IMR-90 (cell line): ENCODE data around the gene DERA. TPM values are rescaled to one million over a fixed set of nuclear protein-coding genes. Genes with fewer than 3 reads are reported as not detected.
"Not testable (repeated sequence)": the region's sequence is repeated elsewhere in the genome, so short reads cannot be mapped to it uniquely, and the experiment has no call there.

Experiments used
- ATAC-seq: fragments of 200-7000 bp; cut with Tn5 transposase; 2 replicates; pipeline ENCODE4 v1.9.1; 2020; ENCODE audit warnings: low read depth, mild to moderate bottlenecking, moderate library complexity
- BruUV-seq: library from RNA; stranded (reverse); fragments of 400-500 nt; replicated peaks from 2 replicates; lab custom pipeline; 2021; lab: Mats Ljungman, UMichigan
- CTCF ChIA-PET: fragments of 300-600 bp; formaldehyde crosslinking; extraction: SDS; loops from one replicate; lab custom pipeline; 2021; ENCODE audit warnings: antibody characterized with exemption; lab: Yijun Ruan, JAX
- POLR2A ChIA-PET: fragments of 300-600 bp; sonication (Branson Sonifier 250); formaldehyde crosslinking; loops from one replicate; lab custom pipeline; 2022; ENCODE audit warnings: antibody characterized with exemption; ENCODE audit not compliant: unreplicated experiment; lab: Charles Lee
- DNase-seq: peaks from one replicate; pipeline ENCODE4 v3.0.0; 2013
- H2AFZ ChIP-seq: replicated peaks from 2 replicates; pipeline ENCODE3; 2013; ENCODE audit warnings: low read length, mild to moderate bottlenecking; ENCODE audit not compliant: poor library complexity
- H2AK5ac ChIP-seq: 2 replicates; pipeline ENCODE4 v1.6.1; 2013; ENCODE audit warnings: low read depth, low read length, inconsistent platforms
- H2AK9ac ChIP-seq: replicated peaks from 2 replicates; pipeline ENCODE3; 2013; ENCODE audit warnings: mild to moderate bottlenecking, low read depth, low read length, moderate library complexity; ENCODE audit not compliant: poor library complexity
- H2BK120ac ChIP-seq: 2 replicates; pipeline ENCODE4 v1.6.1; 2013; ENCODE audit warnings: low read depth, low read length, inconsistent platforms
- H2BK15ac ChIP-seq: 3 replicates; pipeline ENCODE4 v1.6.1; 2013; ENCODE audit warnings: low read depth, low read length, inconsistent platforms
- H2BK20ac ChIP-seq: 2 replicates; pipeline ENCODE4 v1.6.1; 2013; ENCODE audit warnings: low read depth, mild to moderate bottlenecking, inconsistent platforms, low read length, moderate library complexity
- H2BK5ac ChIP-seq: 2 replicates; pipeline ENCODE4 v1.6.1; 2013; ENCODE audit warnings: mild to moderate bottlenecking, low read depth, low read length, inconsistent platforms; ENCODE audit not compliant: poor library complexity, severe bottlenecking
- H3K14ac ChIP-seq: replicated peaks from 2 replicates; pipeline ENCODE4 v1.6.1; 2013; ENCODE audit warnings: low read depth, low read length, inconsistent platforms
- H3K18ac ChIP-seq: 2 replicates; pipeline ENCODE4 v1.6.1; 2013; ENCODE audit warnings: low read depth, low read length, control low read depth
- H3K23ac ChIP-seq: 2 replicates; pipeline ENCODE4 v1.6.1; 2013; ENCODE audit warnings: low read depth, low read length, inconsistent platforms
- H3K27ac ChIP-seq: 2 replicates; pipeline ENCODE4 v1.5.1; 2013; ENCODE audit warnings: mild to moderate bottlenecking, control low read depth, low read length; ENCODE audit not compliant: insufficient read depth
- H3K27me3 ChIP-seq: 2 replicates; pipeline ENCODE4 v1.6.1; 2013; ENCODE audit warnings: low read length; ENCODE audit not compliant: control insufficient read depth, insufficient read depth
- H3K36me3 ChIP-seq: 2 replicates; pipeline ENCODE4 v1.6.1; 2013; ENCODE audit warnings: low read length, mixed read lengths; ENCODE audit not compliant: control insufficient read depth, insufficient read depth
- H3K4ac ChIP-seq: 2 replicates; pipeline ENCODE4 v1.6.1; 2013; ENCODE audit warnings: low read depth, low read length, inconsistent platforms
- H3K4me1 ChIP-seq: 2 replicates; pipeline ENCODE4 v1.6.1; 2013; ENCODE audit warnings: low read length, mixed read lengths; ENCODE audit not compliant: control insufficient read depth, insufficient read depth
- H3K4me2 ChIP-seq: 2 replicates; pipeline ENCODE4 v1.6.1; 2013; ENCODE audit warnings: low read depth, mild to moderate bottlenecking, control low read depth, low read length, moderate library complexity
- H3K4me3 ChIP-seq: 2 replicates; pipeline ENCODE4 v1.5.1; 2013; ENCODE audit warnings: low read depth, mild to moderate bottlenecking, control low read depth, low read length, moderate library complexity; ENCODE audit not compliant: insufficient read depth
- H3K56ac ChIP-seq: 2 replicates; pipeline ENCODE4 v1.6.1; 2013; ENCODE audit warnings: low read length, inconsistent platforms; ENCODE audit not compliant: insufficient read depth; ENCODE audit errors: extremely low read depth
- H3K79me1 ChIP-seq, 2 experiments: 2 replicates each; pipeline ENCODE4 v1.6.1; 2013; ENCODE audit warnings: low read length in 2 of 2, inconsistent platforms in 1 of 2, low read depth in 1 of 2
- H3K9ac ChIP-seq: 2 replicates; pipeline ENCODE4 v1.6.1; 2013; ENCODE audit warnings: low read depth, low read length, control low read depth
- H3K9me1 ChIP-seq: 2 replicates; pipeline ENCODE4 v1.6.1; 2013; ENCODE audit warnings: low read length, inconsistent platforms; ENCODE audit not compliant: insufficient read depth
- H3K9me3 ChIP-seq: 2 replicates; pipeline ENCODE4 v1.6.1; 2013; ENCODE audit warnings: low read length; ENCODE audit not compliant: control insufficient read depth, insufficient read depth
- H4K20me1 ChIP-seq: 2 replicates; pipeline ENCODE4 v1.6.1; 2013; ENCODE audit warnings: low read length, inconsistent platforms; ENCODE audit not compliant: insufficient read depth
- H4K5ac ChIP-seq: 2 replicates; pipeline ENCODE4 v1.6.1; 2013; ENCODE audit warnings: mild to moderate bottlenecking, low read depth, low read length, control low read depth
- H4K8ac ChIP-seq, 2 experiments: 2 replicates each; pipeline ENCODE4 v1.6.1; 2013; ENCODE audit warnings: low read depth in 2 of 2, low read length in 2 of 2, control low read depth in 1 of 2, inconsistent platforms in 1 of 2
- H4K91ac ChIP-seq: 2 replicates; pipeline ENCODE4 v1.6.1; 2013; ENCODE audit warnings: low read depth, low read length, inconsistent platforms; ENCODE audit not compliant: insufficient read depth
- WGBS, 2 experiments: methylation state at CpG; one replicate each; pipeline versions ENCODE4 v1.1.5 to v1.1.7; 2013; ENCODE audit warnings: missing lambda C conversion rate in 2 of 2; ENCODE audit not compliant: insufficient read length in 1 of 2; ENCODE audit errors: extremely low coverage in 2 of 2; 5-methylcytosine and 5-hydroxymethylcytosine counted together
- dilution Hi-C: fragments of 300-500 bp; cut with HindIII; formaldehyde crosslinking; loops from one replicate; pipeline ENCODE4 v1.14.3; 2018; ENCODE audit warnings: low sequenced_read_pairs; ENCODE audit not compliant: unreplicated experiment
- in situ Hi-C: fragments of 300-500 bp; cut with MboI; formaldehyde crosslinking; loops from 3 replicates; pipeline ENCODE4 v1.14.3; 2019; ENCODE audit warnings: low sequenced_read_pairs, inconsistent platforms, mixed read lengths
- intact Hi-C: fragments of 100-400 bp; cut with micrococcal nuclease; formaldehyde crosslinking; loops from 2 replicates; pipeline ENCODE4 v1.10.0; 2022
- polyA plus RNA-seq, 3 experiments: library from polyadenylated mRNA; depleted of rRNA; stranded (reverse); fragments of >200 nt; gene quantifications; 2 replicates each; pipeline ENCODE4 v1.2.3, GENCODE V29; 2012; ENCODE audit warnings: low replicate concordance in 1 of 3
- total RNA-seq: library from RNA; depleted of rRNA; stranded (reverse); fragments of >200 nt; gene quantifications from 2 replicates; pipeline ENCODE4 v1.2.3, GENCODE V29; 2012

The DERA gene
- total and polyA plus RNA-seq, 2 of the 4 experiments (the other 2 are of a cell fraction), result 28.1 to 58.6 TPM

GRCh38 chr12:16013722-16014121 lies 102.6 kb downstream of the DERA start:
- H4K20me1 ChIP-seq, H3K9me1 ChIP-seq, POLR2A ChIA-PET, intact Hi-C loops, H3K36me3 ChIP-seq, H3K4ac ChIP-seq, H2AK5ac ChIP-seq, H3K4me1 ChIP-seq, H4K91ac ChIP-seq, H2BK120ac ChIP-seq, H3K23ac ChIP-seq, DNase-seq, H3K27me3 ChIP-seq, BruUV-seq, H3K9me3 ChIP-seq, CTCF ChIA-PET, H3K27ac ChIP-seq, H3K79me1 ChIP-seq, H3K4me3 ChIP-seq, H3K4me2 ChIP-seq, H3K14ac ChIP-seq, dilution Hi-C loops, H4K8ac ChIP-seq, H3K18ac ChIP-seq, H2AFZ ChIP-seq, H2BK5ac ChIP-seq, H3K9ac ChIP-seq, H2BK15ac ChIP-seq, H4K5ac ChIP-seq, H2BK20ac ChIP-seq, ATAC-seq, H2AK9ac ChIP-seq, H3K56ac ChIP-seq: not testable (repeated sequence)
- in situ Hi-C loops, result loop anchor here (10.0 kb wide), 1 partner anchor 61 kb away; no protein-coding TSS in a partner anchor
- 100% methylated on average over 1 of the region's 1 CpG; no CpG with 5 or more reads in 1 of the 2 experiments for WGBS, 2 experiments

GRCh38 chr12:16014394-16014793 lies 103.3 kb downstream of the DERA start:
- H3K36me3 ChIP-seq, CTCF ChIA-PET, H2AK5ac ChIP-seq, H2BK20ac ChIP-seq, H2BK5ac ChIP-seq, H3K79me1 ChIP-seq, DNase-seq, H3K23ac ChIP-seq, H3K4ac ChIP-seq, H3K27ac ChIP-seq, H3K4me3 ChIP-seq, H3K9me1 ChIP-seq, H2AFZ ChIP-seq, ATAC-seq, H3K4me2 ChIP-seq, H3K14ac ChIP-seq, H4K8ac ChIP-seq, BruUV-seq, H2BK15ac ChIP-seq, H2BK120ac ChIP-seq, H3K56ac ChIP-seq, dilution Hi-C loops, H3K9ac ChIP-seq, H2AK9ac ChIP-seq, H4K5ac ChIP-seq, H3K27me3 ChIP-seq, H4K20me1 ChIP-seq, H3K18ac ChIP-seq, intact Hi-C loops, H3K9me3 ChIP-seq, H4K91ac ChIP-seq, H3K4me1 ChIP-seq, POLR2A ChIA-PET: not testable (repeated sequence)
- in situ Hi-C loops, result loop anchor here (10.0 kb wide), 1 partner anchor 60 kb away; no protein-coding TSS in a partner anchor
- 100% methylated on average over 3 of the region's 6 CpGs; no CpG with 5 or more reads in 1 of the 2 experiments for WGBS, 2 experiments
